GM12878 (cell line): ENCODE measurements around the gene ADH1A. TPM values are rescaled to one million over a fixed set of nuclear protein-coding genes. Genes with fewer than 3 reads are reported as not detected.

Experiments used
- ATAC-seq: fragments of 200-7000 bp; cut with Tn5 transposase; 3 replicates; pipeline ENCODE4 v1.9.1; 2020; ENCODE audit warnings: mild to moderate bottlenecking, moderate library complexity
- BruUV-seq: library from RNA; stranded (reverse); fragments of 400-500 nt; replicated peaks from 2 replicates; lab custom pipeline; 2021; lab: Mats Ljungman, UMichigan
- CTCF ChIA-PET: fragments of 300-600 bp; sonication (Branson Sonifier 250); formaldehyde crosslinking; extraction: SDS; loops from one replicate; lab custom pipeline; 2021; ENCODE audit warnings: inconsistent platforms; lab: Yijun Ruan, JAX
- POLR2A ChIA-PET: fragments of 350-600 bp; formaldehyde crosslinking; extraction: SDS; loops from one replicate; lab custom pipeline; 2021; ENCODE audit warnings: inconsistent platforms; lab: Charles Lee
- RAD21 ChIA-PET: fragments of 300-600 bp; sonication (Branson Sonifier 250); formaldehyde crosslinking; loops from one replicate; lab custom pipeline; 2023; ENCODE audit warnings: antibody characterized with exemption; ENCODE audit not compliant: unreplicated experiment; lab: Charles Lee
- SMC1A ChIA-PET: fragments of 300-600 bp; sonication (Branson Sonifier 250); formaldehyde crosslinking; loops from one replicate; lab custom pipeline; 2023; ENCODE audit not compliant: unreplicated experiment, uncharacterized antibody; lab: Charles Lee
- DNase-seq: peaks from one replicate; pipeline ENCODE4 v3.0.0-alpha.2; 2011; ENCODE audit warnings: low read depth, low spot score
- FAIRE-seq: peaks from 3 replicates; lab custom pipeline; 2011; peaks lifted over from hg19 to GRCh38; lab: Jason Lieb, UNC
- H2AFZ ChIP-seq: 2 replicates; pipeline ENCODE4 v1.6.0; 2011; ENCODE audit warnings: low read depth, low read length, control low read depth; ENCODE audit not compliant: control insufficient read depth
- H3K27ac ChIP-seq: 2 replicates; pipeline ENCODE4 v1.5.1; 2011; ENCODE audit warnings: control low read depth; ENCODE audit not compliant: control insufficient read depth, insufficient read depth
- H3K27me3 ChIP-seq, 2 experiments: replicated peaks in 1 of 2; 2 replicates each; pipeline versions ENCODE4 v1.6.0 to v1.6.1; 2011; ENCODE audit warnings: low read length in 1 of 2; ENCODE audit not compliant: control insufficient read depth in 2 of 2, insufficient read depth in 2 of 2
- H3K36me3 ChIP-seq, 2 experiments: 2 replicates each; pipeline ENCODE4 v1.5.1; 2011; ENCODE audit warnings: low read length in 1 of 2; ENCODE audit not compliant: control insufficient read depth in 2 of 2, insufficient read depth in 2 of 2
- H3K4me1 ChIP-seq: 2 replicates; pipeline ENCODE4 v1.6.1; 2011; ENCODE audit warnings: mild to moderate bottlenecking, low read length, moderate library complexity, mixed read lengths; ENCODE audit not compliant: control insufficient read depth, insufficient read depth
- H3K4me2 ChIP-seq: 2 replicates; pipeline ENCODE4 v1.6.0; 2011; ENCODE audit warnings: control low read depth; ENCODE audit not compliant: control insufficient read depth, insufficient read depth
- H3K4me3 ChIP-seq: fragments of 200-600 bp; sonication (generic); 2 replicates; pipeline ENCODE4 v1.5.1; 2016
- H3K79me2 ChIP-seq: 2 replicates; pipeline ENCODE4 v1.6.0; 2011; ENCODE audit warnings: low read length; ENCODE audit not compliant: control insufficient read depth, insufficient read depth
- H3K9ac ChIP-seq: 2 replicates; pipeline ENCODE4 v1.8.0; 2011; ENCODE audit warnings: low read length, control low read depth, mixed read lengths; ENCODE audit not compliant: control insufficient read depth, insufficient read depth
- H3K9me3 ChIP-seq: replicated peaks from 3 replicates; pipeline ENCODE4 v1.5.1; 2011; ENCODE audit warnings: mild to moderate bottlenecking, low read length; ENCODE audit not compliant: control insufficient read depth, insufficient read depth
- H4K20me1 ChIP-seq: 2 replicates; pipeline ENCODE4 v1.6.0; 2011; ENCODE audit not compliant: control insufficient read depth, insufficient read depth
- CBX5 ChIP-seq: sonication (generic); IDR thresholded peaks from 2 replicates; pipeline ENCODE4 v1.6.1; 2016; ENCODE audit warnings: low read depth, moderate library complexity, mild to moderate bottlenecking, inconsistent platforms
- FOS ChIP-seq: IDR thresholded peaks from 3 replicates; pipeline ENCODE4 v1.6.1; 2011; ENCODE audit warnings: borderline replicate concordance; ENCODE audit not compliant: insufficient read length; ENCODE audit errors: extremely low read depth
- HDAC2 ChIP-seq: fragments of 200-600 bp; sonication (generic); IDR thresholded peaks from 2 replicates; pipeline ENCODE4 v1.6.1; 2017
- JUNB ChIP-seq: IDR thresholded peaks from 2 replicates; pipeline ENCODE4 v1.6.1; 2016; ENCODE audit warnings: antibody characterized with exemption, mild to moderate bottlenecking
- KAT2A ChIP-seq: conservative IDR thresholded peaks from 2 replicates; pipeline ENCODE4 v1.6.1; 2011; ENCODE audit warnings: low read depth, low read length; ENCODE audit not compliant: control insufficient read depth
- MEF2A ChIP-seq: IDR thresholded peaks from 2 replicates; pipeline ENCODE4 v1.6.1; 2011; ENCODE audit warnings: low read depth, mild to moderate bottlenecking, low read length, moderate library complexity; ENCODE audit not compliant: insufficient read depth
- MEF2B ChIP-seq: fragments of 450-650 bp; IDR thresholded peaks from 2 replicates; pipeline ENCODE4 v1.6.1; 2018; ENCODE audit warnings: mild to moderate bottlenecking, moderate library complexity; ENCODE audit not compliant: partially characterized antibody, poor library complexity, severe bottlenecking
- RAD21 ChIP-seq: IDR thresholded peaks from 2 replicates; pipeline ENCODE4 v1.6.1; 2011; ENCODE audit warnings: mild to moderate bottlenecking, low read depth, low read length, moderate library complexity; ENCODE audit not compliant: insufficient read depth
- RB1 ChIP-seq: fragments of 450-650 bp; formaldehyde crosslinking; IDR thresholded peaks from 2 replicates; pipeline ENCODE4 v1.6.1; 2017; ENCODE audit warnings: mild to moderate bottlenecking, borderline replicate concordance
- RBBP5 ChIP-seq: fragments of 200-600 bp; sonication (generic); conservative IDR thresholded peaks from 2 replicates; pipeline ENCODE4 v1.6.1; 2016
- SKIL ChIP-seq: fragments of 450-650 bp; IDR thresholded peaks from 2 replicates; pipeline ENCODE4 v1.6.1; 2017; ENCODE audit warnings: mild to moderate bottlenecking, low read depth, inconsistent platforms; ENCODE audit not compliant: poor library complexity, severe bottlenecking
- SPI1 ChIP-seq: IDR thresholded peaks from 2 replicates; pipeline ENCODE4 v1.6.1; 2011; ENCODE audit warnings: low read depth, mild to moderate bottlenecking, low read length, moderate library complexity, borderline replicate concordance; ENCODE audit not compliant: insufficient read depth
- STAT3 ChIP-seq: IDR thresholded peaks from 2 replicates; pipeline ENCODE4 v1.6.1; 2011; ENCODE audit warnings: low read depth, low read length, improper control_type of control experiment
- SUZ12 ChIP-seq: fragments of 200-600 bp; sonication (generic); IDR thresholded peaks from one replicate; pipeline ENCODE4 v1.6.1; 2018; ENCODE audit warnings: antibody characterized with exemption, mild to moderate bottlenecking; ENCODE audit not compliant: unreplicated experiment
- TARDBP ChIP-seq: IDR thresholded peaks from 2 replicates; pipeline ENCODE4 v1.6.1; 2016; ENCODE audit warnings: borderline replicate concordance
- TBL1XR1 ChIP-seq: IDR thresholded peaks from 2 replicates; pipeline ENCODE4 v1.6.1; 2012; ENCODE audit warnings: low read depth, low read length, improper control_type of control experiment
- YBX1 ChIP-seq: fragments of 450-650 bp; IDR thresholded peaks from 2 replicates; pipeline ENCODE4 v1.6.1; 2016; ENCODE audit warnings: antibody characterized with exemption
- ZBED1 ChIP-seq: IDR thresholded peaks from 2 replicates; pipeline ENCODE4 v1.6.1; 2016; ENCODE audit warnings: borderline replicate concordance
- ZNF274 ChIP-seq: IDR thresholded peaks from one replicate; pipeline ENCODE4 v1.8.0; 2011; ENCODE audit not compliant: insufficient read length, insufficient read depth
- WGBS: methylation state at CpG from one replicate; pipeline ENCODE4 v1.1.6; 2016; ENCODE audit warnings: low lambda C conversion rate; ENCODE audit not compliant: insufficient replicate concordance, insufficient coverage; ENCODE audit errors: missing lambda C conversion rate; 5-methylcytosine and 5-hydroxymethylcytosine counted together
- in situ Hi-C: fragments of 300-500 bp; cut with MboI; formaldehyde crosslinking; loops from 9 replicates; pipeline ENCODE4 v1.14.3; 2018; ENCODE audit warnings: mixed read lengths
- intact Hi-C: fragments of 100-400 bp; cut with micrococcal nuclease; formaldehyde crosslinking; loops from one replicate; pipeline ENCODE4 v1.14.2; 2022; ENCODE audit not compliant: unreplicated experiment
- polyA plus RNA-seq, 11 experiments: library from polyadenylated mRNA; depleted of rRNA in 4 of 11; unstranded in 6 of 11; stranded (reverse) in 5 of 11; fragments of >200 nt; fragmentation: Nextera tagmentation in 4 of 11; fragmentation: Illumina TruSeq in 1 of 11; extraction: Ambion mirVana in 4 of 11; extraction: Trizol in 1 of 11; gene quantifications; 1 replicate in 1 of 11; 2 replicates in 10 of 11; pipeline versions ENCODE4 v1.2.1 to v1.2.3, GENCODE V29; 2011 to 2016; ENCODE audit warnings: inconsistent platforms in 2 of 11, missing spikeins in 2 of 11, low read depth in 1 of 11
- total RNA-seq, 4 experiments: library from RNA; depleted of rRNA in 3 of 4; stranded (reverse); fragments of >200 nt in 3 of 4; fragmentation: Illumina TruSeq in 1 of 4; extraction: Trizol in 1 of 4; gene quantifications; 2 replicates each; pipeline versions ENCODE4 v1.2.1 to v1.2.3, GENCODE V29; 2013 to 2021

Gene ADH1A
- total and polyA plus RNA-seq, 10 of the 15 experiments (the other 5 are each of a cell fraction or from before 2014, with no cell fraction given): not detected

GRCh38 chr4:99315839-99316238, 25.1 kb upstream of the ADH1A start:
- WGBS: 12% methylated on average over 6 of the region's 6 CpGs
- Histone ChIP-seq H3K9me3 (no peaks in the 10 kb centered on the region), H3K36me3 (no peaks in the 10 kb centered on the region), H3K79me2 (no peaks in the 10 kb centered on the region), H3K4me3 (no peak overlapping the region)
- ChIA-PET RAD21 (no interaction called here), SMC1A (no interaction called here)
- no peak for DNase-seq
- TF ChIP-seq CBX5: no peak
- no peak for TF ChIP-seq KAT2A
- no peak for TF ChIP-seq FOS
- TF ChIP-seq SUZ12: no peak
- TF ChIP-seq TBL1XR1: no peak
- TF ChIP-seq, all 136 proteins: peak for 0
- FAIRE-seq: no peak
- Histone ChIP-seq H2AFZ (no peak overlapping the region), H3K4me1 (no peaks in the 10 kb centered on the region), H4K20me1 (no peaks in the 10 kb centered on the region), H3K27ac (no peak overlapping the region), H3K4me2 (no peak overlapping the region), H3K9ac (no peak overlapping the region), H3K27me3 (no peaks in the 10 kb centered on the region)
- in situ Hi-C loops: no loop called here
- BruUV-seq: no TSS peak
- intact Hi-C loops: no loop called here
- ATAC-seq: no peak
- POLR2A ChIA-PET: no interaction called here
- CTCF ChIA-PET: no interaction called here

GRCh38 chr4:99314211-99314610, 23.4 kb upstream of the ADH1A start:
- DNase-seq: no peak
- FAIRE-seq: no peak
- no peak overlapping the region for H2AFZ ChIP-seq
- no peaks in the 10 kb centered on the region for H3K36me3 ChIP-seq
- in situ Hi-C loops: no loop called here
- no peak overlapping the region for H3K4me3 ChIP-seq
- H3K79me2 ChIP-seq: no peaks in the 10 kb centered on the region
- ATAC-seq: no peak
- intact Hi-C loops: no loop called here
- CTCF ChIA-PET: no interaction called here
- POLR2A ChIA-PET: no interaction called here
- no peak overlapping the region for H3K9ac ChIP-seq
- SMC1A ChIA-PET: no interaction called here
- H3K4me2 ChIP-seq: no peak overlapping the region
- BruUV-seq: no TSS peak
- no peaks in the 10 kb centered on the region for H3K4me1 ChIP-seq
- WGBS: 82% methylated on average over 1 of the region's 1 CpG
- RAD21 ChIA-PET: no interaction called here
- no peaks in the 10 kb centered on the region for H3K27me3 ChIP-seq
- H4K20me1 ChIP-seq: no peaks in the 10 kb centered on the region
- H3K27ac ChIP-seq: no peak overlapping the region
- no peaks in the 10 kb centered on the region for H3K9me3 ChIP-seq
- TF ChIP-seq RAD21 (no peak), YBX1 (no peak), MEF2A (no peak), STAT3 (no peak), RB1 (no peak), HDAC2 (no peak), ZNF274 (no peak), ZBED1 (no peak), RBBP5 (no peak), JUNB (no peak), MEF2B (no peak), SKIL (no peak), SPI1 (no peak), FOS (no peak), TARDBP (no peak)
